Mesenteric fat pad (tissue), 1 donor: ENCODE data around the gene INTS4. TPM values are rescaled to one million over a fixed set of nuclear protein-coding genes. Genes with fewer than 3 reads are reported as not detected.
"Not testable (repeated sequence)": the region's sequence is repeated elsewhere in the genome, so short reads cannot be mapped to it uniquely, and the experiment has no call there.

Experiments
- DNase-seq: peaks from one replicate; pipeline ENCODE4 v3.0.0-alpha.2; 2020; ENCODE audit warnings: low spot score
- total RNA-seq: library from RNA; stranded (reverse); fragmentation: NEBNext Ultra II Directional; extraction: Animal tissue kit (Norgen Biotek cat#: 25700); gene quantifications from one replicate; pipeline ENCODE4 v1.2.1, GENCODE V29; 2021
- donor health status: DM: yes; HTN: yes; CAD: no.

The INTS4 gene
- total RNA-seq, 1 donor from 2014 or later, result 32.3 TPM

DNA sequence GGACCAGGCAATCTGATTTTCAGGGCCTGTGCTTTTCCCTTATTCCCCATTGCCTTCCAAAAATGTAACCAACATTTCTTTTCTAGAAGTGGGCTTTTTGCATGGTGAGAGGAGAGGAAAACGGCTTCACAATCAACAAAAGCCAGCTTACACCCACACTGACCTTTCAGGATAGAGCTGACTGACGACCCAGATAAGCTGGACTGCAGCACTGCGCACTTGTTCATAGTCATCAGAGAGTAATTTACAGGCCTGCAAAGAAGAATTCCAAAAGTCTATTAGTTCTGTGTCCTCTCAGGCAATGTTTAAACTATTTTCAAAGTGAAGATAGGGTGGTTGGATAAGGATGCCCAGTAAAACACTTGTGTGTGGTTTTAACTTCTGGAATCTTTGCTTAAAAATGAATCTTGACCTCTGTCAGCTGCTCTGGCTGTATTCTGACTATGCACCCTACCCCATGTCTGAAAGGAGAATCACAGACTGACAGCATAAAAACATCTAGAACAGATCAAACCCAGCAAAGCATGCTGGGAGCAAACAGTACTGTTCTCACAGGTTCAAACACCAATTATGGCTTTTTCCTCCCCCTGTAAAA is 35.8 kb downstream of the INTS4 start:
- not testable (repeated sequence) for DNase-seq

DNA sequence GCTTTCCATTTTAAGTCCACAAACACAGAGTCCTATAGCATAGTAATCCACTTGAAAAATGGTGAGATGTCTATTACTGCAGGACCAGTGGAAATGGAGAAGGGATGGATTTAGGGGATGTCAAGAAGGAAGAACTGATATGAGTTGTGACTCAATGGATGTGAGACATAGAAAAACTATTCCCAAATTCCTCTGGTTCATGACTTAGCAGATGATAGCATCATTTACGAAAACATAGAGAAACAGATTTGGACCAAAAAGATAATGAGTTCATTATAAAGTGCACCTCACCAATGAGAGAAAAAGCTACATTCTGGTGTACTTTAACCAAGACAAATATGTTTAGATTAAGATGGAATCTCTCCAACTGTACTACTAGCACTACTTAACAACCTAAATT is 51.2 kb downstream of the INTS4 start:
- not testable (repeated sequence) for DNase-seq

DNA sequence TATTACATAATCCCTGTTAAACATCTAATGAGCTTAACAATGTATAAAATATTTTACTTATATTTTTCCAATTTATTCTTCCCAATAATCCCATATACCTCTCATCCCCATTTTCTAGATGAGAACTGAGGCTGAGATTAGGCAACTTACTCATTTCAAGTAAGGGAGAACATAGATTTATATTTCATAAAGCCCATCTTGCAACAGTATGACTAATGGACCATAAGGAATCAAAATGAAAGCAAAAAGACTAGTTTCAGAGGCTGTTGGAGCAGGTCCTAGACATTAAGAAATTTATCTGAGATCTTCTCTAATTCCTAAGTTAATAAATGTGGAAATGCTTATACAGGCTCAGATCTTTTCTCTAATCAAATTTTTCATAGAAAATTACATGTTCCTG is 52.0 kb downstream of the INTS4 start:
- DNase-seq, result not testable (repeated sequence)

DNA sequence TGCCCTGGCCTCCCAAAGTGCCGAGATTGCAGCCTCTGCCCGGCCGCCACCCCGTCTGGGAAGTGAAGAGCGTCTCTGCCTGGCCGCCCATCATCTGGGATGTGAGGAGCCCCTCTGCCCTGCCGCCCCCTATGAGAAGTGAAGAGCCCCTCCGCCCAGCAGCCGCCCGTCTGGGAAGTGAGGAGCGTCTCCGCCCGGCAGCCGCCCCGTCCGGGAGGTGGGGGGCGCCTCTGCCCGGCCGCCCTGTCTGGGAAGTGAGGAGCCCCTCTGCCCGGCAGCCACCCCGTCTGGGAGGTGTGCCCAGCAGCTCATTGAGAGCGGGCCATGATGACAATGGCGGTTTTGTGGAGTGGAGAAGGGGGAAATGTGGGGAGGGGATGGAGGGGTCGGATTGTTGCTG is 60.9 kb downstream of the INTS4 start:
- DNase-seq, result not testable (repeated sequence)

DNA sequence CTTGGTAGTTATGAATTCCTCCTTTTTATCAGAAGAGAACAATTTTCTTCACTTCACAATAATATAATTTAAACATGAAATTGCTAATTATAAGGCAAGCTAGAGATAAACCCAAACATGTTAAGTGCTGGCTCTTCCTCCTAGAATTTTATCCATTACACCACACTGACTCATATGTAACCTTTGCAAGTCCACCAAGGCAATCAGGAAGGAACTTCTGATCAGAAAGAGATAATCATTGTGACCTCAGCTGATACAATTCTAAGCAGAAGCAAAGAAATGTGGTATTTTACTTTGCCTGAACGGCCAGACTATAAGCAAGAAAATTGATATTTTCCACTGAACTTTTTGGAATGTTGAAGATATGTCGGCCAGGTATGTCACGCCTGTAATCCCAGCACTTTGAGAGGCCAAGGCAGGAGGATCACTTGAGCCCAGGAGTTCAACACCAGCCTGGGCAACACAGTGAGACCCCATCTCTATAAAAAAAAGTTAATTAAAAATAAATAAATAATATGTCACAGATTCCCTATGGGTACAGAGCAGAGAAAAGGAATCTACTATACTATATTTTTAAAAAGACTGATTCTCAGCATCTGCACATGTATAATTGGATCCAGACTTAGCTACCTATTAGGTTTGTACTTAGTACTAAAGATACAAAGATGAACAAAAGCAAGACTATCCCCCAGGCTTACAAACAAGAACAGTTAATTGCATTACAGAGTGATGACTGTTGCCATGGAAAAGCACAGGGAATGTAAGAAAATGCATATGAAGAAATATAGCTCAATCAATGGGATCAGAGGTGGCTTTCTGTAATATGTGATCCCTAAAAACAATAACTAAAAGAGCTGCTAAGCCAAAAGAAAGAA is 63.9 kb downstream of the INTS4 start:
- not testable (repeated sequence) for DNase-seq

DNA sequence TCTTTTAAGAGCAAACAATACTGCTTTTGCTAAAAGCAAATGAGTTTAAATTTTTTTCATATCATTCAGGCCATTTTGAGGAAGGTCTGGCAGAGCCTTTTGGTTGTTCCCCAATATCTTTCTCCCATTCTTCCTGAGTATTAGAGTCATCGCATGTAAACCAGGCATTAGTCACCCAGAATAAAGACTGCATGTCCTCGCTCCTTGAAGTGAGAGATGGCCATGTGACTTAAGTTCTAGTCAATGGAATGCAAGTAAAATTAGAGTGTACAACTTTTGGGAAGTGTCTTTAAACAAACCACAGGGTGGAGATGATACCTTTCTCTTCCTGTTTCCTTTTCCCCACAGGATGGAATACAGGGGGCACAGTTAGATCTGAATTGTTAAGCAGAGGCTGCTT is 76.8 kb downstream of the INTS4 start:
- DNase-seq, result not testable (repeated sequence)

DNA sequence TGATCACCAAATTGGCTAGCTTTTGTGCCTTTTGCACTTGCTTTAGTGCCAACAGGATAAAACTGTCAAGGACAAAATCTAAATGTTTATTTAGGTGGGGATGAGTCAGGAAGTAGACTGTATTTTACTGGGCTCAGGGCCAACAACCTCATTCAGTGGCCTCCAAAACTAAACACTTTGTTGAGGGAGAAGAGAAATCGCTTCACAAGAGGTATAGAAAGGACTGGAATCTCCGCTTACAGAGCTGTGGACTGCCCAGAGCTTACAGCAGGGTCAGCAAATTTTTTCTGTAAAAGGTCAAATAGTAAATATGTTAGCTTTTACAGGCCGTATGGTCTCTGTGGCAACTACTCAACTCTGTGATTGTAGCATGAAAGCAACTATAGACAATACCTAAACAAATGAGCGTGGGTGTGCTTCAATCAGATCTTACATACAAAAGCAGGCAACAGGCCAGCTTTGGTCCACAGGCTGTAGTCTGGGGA is 80.1 kb downstream of the INTS4 start:
- DNase-seq, result not testable (repeated sequence)

DNA sequence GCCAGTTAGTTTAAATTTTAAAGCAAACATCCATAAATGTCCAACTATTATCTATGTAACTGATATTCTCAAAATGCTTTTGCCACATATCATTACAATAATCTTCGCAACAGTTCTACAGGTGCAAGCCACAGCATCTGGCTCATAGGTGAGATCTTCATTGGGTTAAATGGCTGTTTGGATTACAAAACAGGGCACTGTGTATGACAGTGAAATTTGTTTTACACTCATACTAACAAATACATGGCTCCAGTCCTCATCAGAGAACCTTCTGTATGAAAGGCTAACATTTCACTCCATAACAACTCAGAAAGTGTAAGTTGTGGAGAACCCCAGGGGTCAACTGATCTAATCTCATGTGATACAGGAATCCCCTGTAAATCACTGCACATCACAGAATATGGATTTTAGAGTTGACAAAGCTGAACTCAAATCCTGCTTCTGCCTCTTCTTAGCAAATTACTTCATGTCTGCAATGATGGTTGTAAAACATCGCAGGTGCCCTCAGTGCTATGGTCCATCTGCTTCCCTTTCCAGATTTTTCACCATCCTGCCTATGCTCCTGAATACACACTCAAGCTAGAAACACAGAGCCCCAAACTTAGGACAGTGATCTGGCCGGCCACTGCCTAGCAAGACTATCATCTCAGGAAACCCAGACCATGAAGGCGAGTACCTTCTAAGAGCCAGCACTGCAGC is 80.7 kb downstream of the INTS4 start:
- not testable (repeated sequence) for DNase-seq

DNA sequence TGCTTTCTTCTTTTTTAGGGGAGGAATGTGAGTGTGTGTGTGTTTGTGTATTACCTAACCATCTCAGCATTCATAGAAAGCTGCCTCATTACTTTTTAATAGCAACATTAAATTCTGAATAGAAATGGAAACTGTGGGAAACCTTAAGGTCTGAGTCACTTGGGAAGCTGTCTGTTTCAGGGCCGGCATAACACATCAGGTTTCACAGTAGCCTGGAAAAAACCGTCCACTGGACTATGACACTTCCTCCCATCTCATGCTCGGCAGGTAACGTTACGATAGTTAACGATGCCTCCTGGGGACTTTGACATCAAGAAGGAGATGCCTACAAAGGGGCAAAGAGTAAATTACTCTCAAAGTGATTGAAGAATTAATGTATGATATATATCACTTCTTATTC is 83.6 kb downstream of the INTS4 start:
- DNase-seq, result not testable (repeated sequence)

DNA sequence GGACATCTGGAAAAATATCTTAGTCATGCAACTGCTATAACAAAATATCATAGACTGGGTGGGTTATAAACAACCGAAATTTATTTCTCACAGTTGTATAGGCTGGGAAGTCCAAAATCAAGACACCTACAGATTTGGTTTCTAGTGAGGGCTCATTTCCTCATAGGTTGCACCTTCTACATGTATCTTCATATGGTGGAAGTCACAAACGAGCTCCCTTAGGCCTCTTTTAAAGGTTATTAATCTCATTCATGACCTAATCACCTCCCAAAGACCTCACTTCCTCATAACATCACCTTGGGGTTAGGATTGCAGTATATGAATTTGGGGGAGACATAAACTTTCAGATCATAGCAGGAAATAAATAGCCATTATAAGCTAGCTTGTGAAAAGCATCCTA is 85.2 kb downstream of the INTS4 start:
- DNase-seq, result no peak

DNA sequence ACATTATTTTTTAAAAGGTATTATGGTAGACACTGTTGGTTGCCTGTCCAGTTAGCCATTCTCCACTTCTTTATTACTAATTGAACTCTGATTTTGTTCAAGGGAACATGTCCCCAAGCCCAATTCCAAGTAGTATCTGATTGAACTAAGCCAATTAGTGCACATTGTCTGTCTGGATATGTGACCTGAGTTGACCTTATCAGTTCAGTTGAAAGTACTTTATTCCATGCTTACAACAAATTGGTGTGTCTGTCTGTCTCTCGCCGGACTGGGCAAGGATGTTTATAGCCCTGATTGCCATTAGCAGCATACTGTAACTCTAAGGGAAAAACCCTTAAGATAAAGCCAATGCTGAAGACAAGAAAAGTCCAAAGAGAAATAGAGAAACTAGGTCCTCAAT is 85.6 kb downstream of the INTS4 start:
- no peak for DNase-seq

DNA sequence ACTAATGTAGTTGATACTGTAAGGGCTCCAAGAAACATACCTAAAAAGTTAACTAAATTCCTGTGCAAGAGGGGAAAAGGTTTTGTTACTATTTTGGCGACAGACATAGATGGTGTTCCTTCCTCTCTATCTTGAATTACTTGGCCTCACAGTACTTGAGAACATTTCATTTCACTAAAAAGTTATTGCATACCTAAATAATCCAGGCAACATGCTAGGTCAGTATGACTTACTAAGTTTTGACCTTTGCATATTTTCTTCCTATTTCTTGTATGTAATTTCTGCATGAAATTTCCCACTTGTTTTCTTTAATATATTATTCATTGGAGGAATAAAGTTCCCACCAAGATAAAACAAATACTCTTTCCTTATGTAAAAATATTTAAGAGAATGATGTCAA is 99.5 kb downstream of the INTS4 start:
- not testable (repeated sequence) for DNase-seq

DNA sequence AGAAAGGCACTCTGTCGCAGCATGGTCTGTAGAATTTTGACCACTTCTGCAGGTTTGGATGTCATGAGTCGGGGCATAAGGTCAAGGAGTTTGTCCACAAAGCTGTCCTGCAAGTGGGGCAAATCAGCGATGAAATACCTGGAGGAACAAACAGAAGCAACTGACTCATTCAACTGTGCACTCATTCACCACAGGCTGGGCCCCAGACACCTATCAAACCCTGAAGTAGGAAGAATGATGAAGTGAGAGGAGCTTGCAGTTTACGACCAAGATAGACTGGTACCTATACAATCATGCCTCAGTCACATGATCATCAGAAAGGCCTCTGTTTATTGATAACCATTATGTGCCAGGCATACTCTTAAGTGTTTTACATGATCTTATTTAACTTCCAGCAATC is 102.8 kb downstream of the INTS4 start:
- DNase-seq, result not testable (repeated sequence)

DNA sequence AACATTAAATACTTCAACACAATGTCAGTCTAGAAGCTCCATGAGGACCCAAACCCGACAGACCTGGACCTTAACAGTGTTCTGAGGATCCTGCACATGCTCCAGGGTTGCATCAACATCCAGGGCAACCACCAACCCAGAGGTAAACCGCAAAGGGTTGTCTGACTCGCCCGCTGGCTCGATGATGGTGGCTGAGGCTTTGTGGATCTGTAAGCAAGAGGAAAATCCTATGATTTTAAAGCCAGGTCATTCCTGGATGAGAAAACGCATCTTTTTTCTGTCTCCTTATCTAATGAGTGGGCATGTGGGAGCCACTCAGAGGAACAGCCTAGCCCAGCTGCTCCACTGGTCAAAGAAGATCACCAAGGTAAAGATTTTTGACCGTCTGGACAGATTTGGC is 103.2 kb downstream of the INTS4 start:
- not testable (repeated sequence) for DNase-seq

DNA sequence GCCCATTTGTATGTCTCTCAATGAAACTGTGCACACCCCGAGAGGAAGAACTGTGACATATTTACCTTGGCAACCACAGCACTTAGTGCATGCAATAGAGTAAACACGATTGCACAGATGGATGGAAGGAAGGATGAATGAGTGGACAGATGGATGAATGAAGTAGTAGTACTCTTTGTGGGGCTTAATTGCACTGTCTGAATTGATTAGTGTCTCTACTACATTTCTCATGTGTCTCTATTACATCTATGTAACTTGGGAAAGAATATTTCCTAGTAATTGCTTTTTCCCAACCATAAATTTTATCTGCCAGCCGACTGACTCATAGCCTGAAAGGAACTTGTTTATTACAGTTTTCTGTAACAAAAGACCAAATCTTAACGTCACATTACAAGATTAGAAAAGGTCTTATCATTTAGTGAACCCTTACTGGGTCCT is 103.8 kb downstream of the INTS4 start:
- DNase-seq, result not testable (repeated sequence)

DNA sequence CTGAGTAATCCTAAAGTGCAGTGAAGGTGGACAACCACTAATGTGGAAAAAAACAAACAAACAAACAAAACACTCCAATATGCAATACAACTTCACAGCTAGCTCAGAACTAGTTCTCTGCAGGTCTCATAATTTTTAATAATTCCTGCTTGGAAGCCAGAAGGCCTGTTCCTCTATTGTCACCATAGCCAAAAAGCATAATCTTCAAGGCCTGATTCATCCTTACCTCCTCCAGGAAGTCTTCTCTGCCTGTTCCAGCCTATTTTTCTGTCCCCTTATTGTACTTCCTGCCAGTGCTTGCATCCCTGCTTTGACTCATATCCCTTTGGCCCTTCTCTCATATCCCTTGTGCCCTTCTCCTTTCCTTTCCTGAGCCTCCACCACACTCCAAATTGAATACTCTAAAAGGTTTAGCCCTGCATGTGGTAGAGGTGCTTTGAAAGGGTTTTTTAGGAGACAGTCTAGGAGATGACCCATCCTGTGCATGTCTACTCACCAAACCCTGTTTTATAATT is 104.3 kb downstream of the INTS4 start:
- not testable (repeated sequence) for DNase-seq

DNA sequence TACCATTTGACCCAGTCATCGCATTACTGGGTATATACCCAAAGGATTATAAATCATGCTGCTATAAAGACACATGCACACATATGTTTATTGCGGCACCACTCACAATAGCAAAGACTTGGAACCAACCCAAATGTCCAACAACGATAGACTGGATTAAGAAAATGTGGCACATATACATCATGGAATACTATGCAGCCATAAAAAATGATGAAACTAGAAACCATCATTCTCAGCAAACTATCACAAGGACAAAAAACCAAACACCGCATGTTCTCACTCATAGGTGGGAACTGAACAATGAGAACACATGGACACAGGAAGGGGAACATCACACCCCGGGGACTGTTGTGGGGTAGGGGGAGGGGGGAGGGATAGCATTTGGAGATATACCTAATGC is 105.4 kb downstream of the INTS4 start:
- not testable (repeated sequence) for DNase-seq

DNA sequence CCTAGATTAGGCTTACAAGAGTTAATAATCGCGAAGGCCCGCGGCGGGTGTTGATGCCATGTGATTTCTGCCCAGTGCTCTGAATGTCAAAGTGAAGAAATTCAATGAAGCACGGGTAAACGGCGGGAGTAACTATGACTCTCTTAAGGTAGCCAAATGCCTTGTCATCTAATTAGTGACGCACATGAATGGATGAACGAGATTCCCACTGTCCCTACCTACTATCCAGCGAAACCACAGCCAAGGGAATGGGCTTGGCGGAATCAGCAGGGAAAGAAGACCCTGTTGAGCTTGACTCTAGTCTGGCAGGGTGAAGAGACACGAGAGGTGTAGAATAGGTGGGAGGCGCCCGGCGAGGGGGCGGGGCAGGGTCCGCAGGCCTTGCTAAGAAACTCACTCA is 108.1 kb downstream of the INTS4 start:
- DNase-seq, result no peak

DNA sequence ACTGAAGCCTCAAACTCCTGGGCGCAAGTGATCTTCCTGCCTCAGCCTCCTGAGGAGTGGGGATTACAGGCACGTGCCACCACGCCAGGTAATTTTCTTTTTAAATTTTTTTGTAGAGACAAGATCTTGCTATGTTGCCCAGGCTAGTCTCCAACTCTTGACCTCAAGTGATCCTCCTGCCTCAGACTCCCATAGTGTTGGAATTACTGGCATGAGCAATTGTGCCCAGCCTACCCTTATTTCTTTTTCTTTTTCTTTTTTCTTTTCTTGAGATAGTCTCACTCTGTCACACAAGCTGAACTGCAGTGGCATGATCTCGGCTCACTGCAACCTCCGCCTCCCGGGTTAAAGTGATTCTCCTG is 109.7 kb downstream of the INTS4 start:
- DNase-seq, result no peak

DNA sequence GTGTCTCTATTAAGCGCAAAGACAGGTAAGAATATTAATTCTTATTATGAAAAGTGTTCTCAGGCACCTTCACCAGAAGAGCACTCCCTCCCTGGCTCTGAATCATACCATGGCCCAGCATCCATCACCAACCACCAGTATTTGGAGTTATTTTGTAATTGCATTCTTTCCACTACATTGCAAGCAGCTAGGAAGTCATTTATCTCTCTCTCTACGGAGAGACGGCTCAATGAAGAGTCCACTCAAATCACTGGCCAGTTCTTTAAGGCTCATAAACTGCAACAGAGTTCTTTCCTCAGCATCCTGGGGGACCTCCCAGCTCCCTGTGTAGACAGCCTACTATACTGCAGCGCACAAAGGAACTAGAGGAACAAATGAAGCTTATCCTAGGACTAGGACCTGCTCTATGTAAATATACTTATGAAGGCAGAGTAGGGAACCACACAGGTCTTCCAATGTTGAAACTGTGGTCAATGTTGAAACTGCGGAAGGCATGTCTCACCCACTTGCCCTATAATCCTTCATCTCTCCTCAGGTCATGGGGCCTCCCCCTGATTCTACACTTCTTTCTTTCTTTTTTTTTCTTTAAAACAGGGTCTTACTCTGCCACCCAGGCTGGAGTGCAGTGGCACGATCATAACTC is 110.2 kb downstream of the INTS4 start:
- no peak for DNase-seq

DNA sequence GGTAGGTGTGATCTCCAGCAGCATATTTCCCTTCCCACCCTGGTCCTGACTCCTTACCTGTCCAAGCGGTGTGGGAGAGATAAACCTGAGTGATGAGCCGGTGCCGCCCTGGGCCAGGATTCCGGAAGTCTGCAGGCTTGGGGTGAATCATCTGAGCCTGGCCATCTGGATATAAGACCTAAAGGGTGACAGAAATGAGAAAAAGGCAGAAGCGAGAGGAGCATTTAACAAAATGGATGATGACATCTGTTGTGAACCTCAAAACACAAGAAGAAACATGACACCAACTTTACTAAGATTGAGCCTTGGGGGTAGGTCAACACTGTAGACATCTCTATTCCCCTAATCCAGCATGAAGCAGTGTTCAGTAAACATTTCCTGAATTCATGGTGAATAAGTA is 110.7 kb downstream of the INTS4 start:
- DNase-seq, result no peak
